Stimulated activated naive CD8-positive, alpha-beta T cell treated with anti-CD3 and anti-CD28 coated beads, Interleukin-15, Interleukin-2, amounts not matched to agents 100 ng/mL and 50 ng/mL, for 24 hours (primary cell): ENCODE measurements around the gene HAAO.

Source experiments
- H3K27ac Mint-ChIP-seq: one replicate; pipeline ENCODE4 v1.8.0; 2021; ENCODE audit warnings: mild to moderate bottlenecking, mixed read lengths
- H3K27me3 Mint-ChIP-seq: one replicate; pipeline ENCODE4 v1.8.0; 2021; ENCODE audit warnings: mixed read lengths
- H3K36me3 Mint-ChIP-seq: one replicate; pipeline ENCODE4 v1.8.0; 2021; ENCODE audit warnings: low read depth, mixed read lengths
- H3K4me1 Mint-ChIP-seq: one replicate; pipeline ENCODE4 v1.8.0; 2021; ENCODE audit warnings: low read depth, mixed read lengths
- H3K4me3 Mint-ChIP-seq: one replicate; pipeline ENCODE4 v1.8.0; 2021; ENCODE audit warnings: mild to moderate bottlenecking, mixed read lengths
- H3K9me3 Mint-ChIP-seq: one replicate; pipeline ENCODE4 v1.8.0; 2021; ENCODE audit warnings: mixed read lengths

Gene HAAO

DNA sequence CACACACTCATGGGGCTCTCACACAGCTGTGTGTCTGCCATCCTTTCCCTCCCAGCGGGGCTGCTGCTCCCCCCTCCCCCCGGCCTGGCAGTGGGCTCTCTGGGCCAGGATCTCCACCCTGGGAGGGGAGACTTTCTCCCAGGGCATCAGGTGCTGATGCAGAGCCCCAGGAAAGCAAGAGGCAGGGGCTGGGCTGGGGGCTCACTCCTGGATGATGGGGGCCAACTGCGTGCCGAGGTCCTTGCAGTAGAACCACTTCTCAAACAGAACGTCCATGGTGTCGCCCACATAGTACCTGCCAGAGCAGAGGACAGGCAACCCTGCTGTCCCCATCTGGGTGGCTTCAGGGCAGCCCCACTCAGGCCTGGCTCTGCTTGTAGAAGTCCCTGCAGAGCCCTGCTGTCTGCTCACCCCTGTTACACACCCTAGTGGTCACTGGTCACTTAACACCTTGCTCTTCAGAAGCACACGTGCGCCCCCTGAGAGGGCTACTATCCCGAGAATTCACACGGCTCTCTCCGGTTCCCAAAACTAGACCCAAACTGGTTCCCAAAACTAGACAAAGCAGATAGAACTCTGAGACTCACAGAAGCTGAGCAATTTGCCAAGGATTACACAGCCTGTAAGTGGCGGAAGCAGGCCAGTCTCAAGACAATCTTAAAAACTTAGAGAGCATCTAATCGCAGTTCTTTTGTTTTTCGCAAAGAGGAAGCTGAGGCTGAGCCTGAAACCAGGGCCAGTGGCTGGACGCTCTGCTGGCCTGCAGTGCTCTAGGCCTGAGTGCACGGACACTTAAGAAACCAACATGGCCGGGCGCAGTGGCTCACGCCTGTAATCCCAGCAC is 21.9 kb downstream of the HAAO start:
- no peaks in the 10 kb centered on the region for H3K27me3 Mint-ChIP-seq
- H3K4me1 Mint-ChIP-seq = peaks cover 7% of the 10 kb centered on the region
- H3K36me3 Mint-ChIP-seq = no peaks in the 10 kb centered on the region
- no peaks in the 10 kb centered on the region for H3K9me3 Mint-ChIP-seq
- H3K27ac Mint-ChIP-seq = no peak overlapping the region
- H3K4me3 Mint-ChIP-seq = no peak overlapping the region

DNA sequence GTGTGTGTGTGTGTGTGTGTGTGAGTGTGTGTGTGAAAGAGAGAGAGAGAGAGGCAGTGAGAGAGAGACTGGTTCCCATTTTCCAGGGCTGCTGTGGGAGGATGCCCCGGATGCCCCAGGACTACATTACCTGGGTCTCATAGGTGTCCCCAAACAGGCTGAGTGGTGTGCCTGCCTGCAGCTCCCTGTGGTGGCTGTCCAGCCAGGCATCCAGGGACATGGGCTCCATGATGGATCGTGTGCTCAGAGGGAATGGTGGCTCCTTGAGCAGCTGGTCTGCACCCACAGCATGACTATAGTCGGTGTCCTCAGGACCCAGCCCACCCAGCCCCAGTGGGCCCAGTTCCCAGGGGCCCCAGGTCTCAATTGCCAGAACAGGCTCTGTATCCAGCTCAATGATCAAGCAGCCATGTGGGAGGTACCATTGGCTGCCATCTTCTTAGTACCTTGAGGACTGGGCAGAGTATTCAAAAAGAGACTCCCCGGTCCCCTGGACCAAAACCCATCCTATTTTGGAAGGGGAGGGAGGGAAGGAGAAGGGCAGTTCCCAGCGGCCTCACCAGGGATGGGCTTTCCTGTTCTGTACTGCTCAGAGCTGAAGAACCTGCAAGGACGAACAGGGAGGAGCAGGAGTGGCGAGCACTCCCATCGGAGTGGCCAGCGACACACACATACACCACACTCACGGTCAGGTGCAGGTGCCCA is 22.6 kb downstream of the HAAO start:
- no peak overlapping the region for H3K4me3 Mint-ChIP-seq
- H3K27me3 Mint-ChIP-seq = no peaks in the 10 kb centered on the region
- H3K36me3 Mint-ChIP-seq = no peaks in the 10 kb centered on the region
- no peaks in the 10 kb centered on the region for H3K9me3 Mint-ChIP-seq
- no peaks in the 10 kb centered on the region for H3K4me1 Mint-ChIP-seq
- H3K27ac Mint-ChIP-seq = no peak overlapping the region

- Mint-ChIP-seq H3K9me3 (no peaks in the 10 kb centered on the region), H3K4me3 (no peak overlapping the region), H3K4me1 (no peaks in the 10 kb centered on the region), H3K27ac (no peak overlapping the region), H3K27me3 (no peaks in the 10 kb centered on the region), H3K36me3 (no peaks in the 10 kb centered on the region)
These were observed 23.6 kb downstream of the HAAO start for GRCh38 chr2:42768706-42769256.

DNA sequence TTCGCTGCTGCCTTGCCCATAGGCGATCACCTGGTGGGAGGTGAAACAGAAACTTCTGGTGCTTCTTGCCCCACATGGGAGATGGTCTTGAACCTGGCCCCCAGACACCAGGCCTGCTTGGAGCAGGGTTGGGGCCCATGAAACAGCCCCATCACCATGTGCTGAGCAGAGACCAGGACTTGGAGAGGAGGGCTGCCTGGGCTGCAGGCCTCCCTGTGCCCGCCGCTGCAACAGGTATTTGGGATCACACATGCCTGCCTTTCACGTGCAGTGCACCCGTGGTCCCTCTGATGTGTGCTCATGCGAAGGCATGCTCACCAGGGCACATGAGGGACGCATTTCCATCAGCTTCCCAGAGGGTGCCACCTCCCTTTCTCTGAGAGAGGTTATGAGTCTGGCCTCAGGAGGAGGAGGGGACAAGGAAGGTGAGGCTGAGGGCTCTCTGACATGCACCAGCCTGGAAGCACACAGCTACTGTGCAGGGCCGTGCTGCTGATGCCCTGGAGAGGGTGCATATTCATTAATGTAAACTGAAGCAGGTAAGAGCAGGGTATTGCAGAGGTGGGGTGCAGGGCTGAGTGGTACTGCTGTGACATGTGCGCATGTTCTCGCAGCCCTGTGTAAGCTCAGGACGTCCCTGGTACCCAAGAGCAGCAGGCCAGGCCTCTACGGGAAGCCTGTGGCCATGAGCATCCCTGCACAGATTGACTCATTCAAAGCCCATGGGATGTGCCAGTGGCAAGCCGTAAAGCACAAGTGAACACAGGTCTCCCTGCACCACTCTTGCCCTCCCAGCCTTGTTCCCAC is 24.3 kb downstream of the HAAO start:
- Mint-ChIP-seq H3K4me1 (no peaks in the 10 kb centered on the region), H3K27me3 (no peaks in the 10 kb centered on the region)

DNA sequence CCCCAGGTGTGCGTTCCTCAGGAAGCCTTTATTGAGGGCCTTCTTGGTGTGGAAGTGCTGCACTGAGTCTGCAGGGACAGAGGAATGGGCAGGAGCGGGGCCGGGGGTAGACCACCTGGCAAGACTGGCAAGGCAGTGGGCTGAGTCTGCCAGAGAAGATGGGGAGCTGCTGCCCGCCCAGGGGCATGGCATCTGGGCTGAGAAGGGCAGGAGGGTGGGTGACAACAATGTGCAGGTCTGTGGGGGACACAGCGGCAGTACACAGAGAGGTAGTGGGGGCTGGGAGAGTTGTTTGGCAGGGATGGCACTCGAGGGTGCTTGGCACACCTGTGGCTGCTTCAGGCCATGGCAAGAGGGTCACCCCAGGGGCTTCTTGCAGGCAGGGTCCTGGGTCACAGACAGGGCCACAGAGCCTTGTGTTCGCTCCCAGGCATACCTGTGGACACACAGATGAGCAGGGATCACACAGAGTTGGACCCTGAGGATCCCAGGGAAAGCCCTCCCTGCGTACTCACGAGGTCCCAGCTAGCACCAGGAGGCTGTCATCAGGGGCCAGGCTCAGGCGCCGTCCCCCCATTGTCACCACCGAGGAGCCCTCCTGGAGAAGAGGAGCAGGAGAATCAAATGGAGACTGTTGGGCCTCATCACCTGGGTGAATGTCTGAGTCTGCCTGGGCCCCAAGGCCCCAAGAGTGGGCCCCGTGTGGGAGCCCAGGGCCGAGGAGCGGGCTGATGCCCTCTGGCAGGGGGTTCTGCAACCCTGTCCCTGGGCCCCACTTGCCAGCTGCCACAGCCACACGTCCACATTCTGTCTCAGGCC is 25.1 kb downstream of the HAAO start:
- H3K4me3 Mint-ChIP-seq = no peak overlapping the region
- no peaks in the 10 kb centered on the region for H3K36me3 Mint-ChIP-seq
- no peaks in the 10 kb centered on the region for H3K27me3 Mint-ChIP-seq
- H3K9me3 Mint-ChIP-seq = no peaks in the 10 kb centered on the region
- no peaks in the 10 kb centered on the region for H3K4me1 Mint-ChIP-seq
- no peak overlapping the region for H3K27ac Mint-ChIP-seq

More for the DNA sequence above, 24.3 kb downstream of the HAAO start:
- H3K9me3 Mint-ChIP-seq = no peaks in the 10 kb centered on the region
- H3K27ac Mint-ChIP-seq = no peak overlapping the region
- no peak overlapping the region for H3K4me3 Mint-ChIP-seq
- H3K36me3 Mint-ChIP-seq = no peaks in the 10 kb centered on the region

DNA sequence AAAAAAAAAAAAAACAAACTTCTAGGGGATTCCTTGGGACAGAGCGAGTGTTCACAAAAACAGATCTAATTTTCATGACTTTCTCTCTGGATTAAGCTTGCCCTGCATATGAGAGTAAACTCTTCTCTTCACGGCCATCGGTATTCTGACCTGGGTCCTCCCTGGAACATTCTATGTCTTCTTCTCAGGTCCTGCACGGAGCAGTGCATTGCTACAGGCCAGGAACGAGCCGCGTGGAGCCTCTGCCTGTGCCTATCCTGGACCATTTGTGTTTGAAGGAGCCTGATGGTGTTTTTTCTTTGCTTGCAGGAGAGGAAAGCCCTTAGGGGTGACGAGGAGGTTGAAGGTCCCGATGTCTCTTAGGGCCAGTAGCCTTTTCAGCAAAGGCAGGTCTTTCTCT is 26.7 kb downstream of the HAAO start:
- no peak overlapping the region for H3K27ac Mint-ChIP-seq
- H3K4me1 Mint-ChIP-seq = no peaks in the 10 kb centered on the region
- H3K36me3 Mint-ChIP-seq = no peaks in the 10 kb centered on the region
- no peaks in the 10 kb centered on the region for H3K27me3 Mint-ChIP-seq
- no peak overlapping the region for H3K4me3 Mint-ChIP-seq
- no peaks in the 10 kb centered on the region for H3K9me3 Mint-ChIP-seq

DNA sequence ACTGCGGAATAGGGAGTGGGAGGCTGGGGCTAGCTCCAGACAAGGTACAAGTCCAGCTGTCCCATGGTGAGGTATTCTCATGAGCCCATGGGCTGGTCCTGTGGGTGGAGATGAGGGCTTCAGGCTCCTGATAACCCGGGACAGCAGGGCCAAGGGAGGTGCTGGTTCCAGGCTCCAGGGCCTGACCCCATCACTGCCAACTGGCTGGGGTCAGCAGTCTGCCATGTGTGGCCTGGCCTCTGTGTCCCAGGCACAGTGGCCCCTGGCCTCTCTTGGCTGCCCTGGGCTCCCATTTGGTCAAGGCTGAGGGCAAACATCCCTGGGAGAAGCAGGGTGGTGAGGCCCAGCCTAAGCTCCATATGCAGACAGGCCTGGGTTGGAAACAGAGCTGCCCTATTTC is 27.5 kb downstream of the HAAO start:
- no peaks in the 10 kb centered on the region for H3K4me1 Mint-ChIP-seq
- H3K9me3 Mint-ChIP-seq = no peaks in the 10 kb centered on the region
- H3K27ac Mint-ChIP-seq = no peak overlapping the region
- H3K4me3 Mint-ChIP-seq = no peak overlapping the region
- H3K36me3 Mint-ChIP-seq = no peaks in the 10 kb centered on the region
- no peaks in the 10 kb centered on the region for H3K27me3 Mint-ChIP-seq

- Mint-ChIP-seq H3K4me3 (no peak within 1 kb of the TSS), H3K36me3 (no peaks in the 10 kb centered on the region), H3K9me3 (no peaks in the 10 kb centered on the region), H3K27me3 (no peaks in the 10 kb centered on the region), H3K27ac (no peak within 1 kb of the TSS), H3K4me1 (no peaks in the 10 kb centered on the region)
These were observed 28.3 kb downstream of the HAAO start, which contains the start of gene OXER1 for GRCh38 chr2:42764096-42764495. Gene OXER1 (minus strand): TSS chr2:42764135. CDS start chr2:42764062, 73 bp downstream.

GRCh38 chr2:42762823-42763804 is 29.3 kb downstream of the HAAO start:
- Mint-ChIP-seq H3K4me1 (no peaks in the 10 kb centered on the region), H3K4me3 (no peak overlapping the region), H3K36me3 (no peaks in the 10 kb centered on the region), H3K27ac (no peak overlapping the region), H3K9me3 (no peaks in the 10 kb centered on the region), H3K27me3 (no peaks in the 10 kb centered on the region)

- no peaks in the 10 kb centered on the region for H3K4me1 Mint-ChIP-seq
- no peak overlapping the region for H3K27ac Mint-ChIP-seq
- no peaks in the 10 kb centered on the region for H3K27me3 Mint-ChIP-seq
- no peaks in the 10 kb centered on the region for H3K9me3 Mint-ChIP-seq
- no peaks in the 10 kb centered on the region for H3K36me3 Mint-ChIP-seq
- H3K4me3 Mint-ChIP-seq = no peak overlapping the region
These were observed 30.2 kb downstream of the HAAO start for GRCh38 chr2:42762155-42762554.

DNA sequence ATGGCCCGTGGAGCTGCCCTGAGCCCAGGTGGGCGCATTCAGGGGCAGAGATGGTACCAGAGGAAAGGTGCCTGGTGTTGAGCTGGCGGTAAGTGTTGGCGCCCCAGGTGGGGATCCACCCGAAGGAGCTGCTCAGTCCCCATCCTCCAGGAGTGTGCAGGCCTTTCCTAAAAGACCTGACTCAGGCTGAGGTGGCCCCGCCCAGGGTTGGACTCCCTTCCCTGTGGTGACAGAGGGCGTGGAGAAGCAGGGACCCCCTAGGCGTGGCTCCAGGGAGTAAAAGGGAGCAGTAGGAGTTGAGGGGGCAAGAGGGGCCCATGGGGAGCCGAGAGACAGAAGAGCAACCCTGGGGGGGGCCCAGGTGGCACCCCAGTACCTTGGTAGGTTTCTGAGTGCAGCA is 30.8 kb downstream of the HAAO start:
- H3K27ac Mint-ChIP-seq = no peak overlapping the region
- no peak overlapping the region for H3K4me3 Mint-ChIP-seq
- no peaks in the 10 kb centered on the region for H3K27me3 Mint-ChIP-seq
- no peaks in the 10 kb centered on the region for H3K36me3 Mint-ChIP-seq
- H3K9me3 Mint-ChIP-seq = no peaks in the 10 kb centered on the region
- H3K4me1 Mint-ChIP-seq = no peaks in the 10 kb centered on the region

GRCh38 chr2:42758751-42759150 is 33.6 kb downstream of the HAAO start:
- H3K27me3 Mint-ChIP-seq = no peaks in the 10 kb centered on the region
- no peak overlapping the region for H3K4me3 Mint-ChIP-seq
- H3K27ac Mint-ChIP-seq = no peak overlapping the region
- peaks cover 17% of the 10 kb centered on the region for H3K4me1 Mint-ChIP-seq
- H3K9me3 Mint-ChIP-seq = no peaks in the 10 kb centered on the region
- H3K36me3 Mint-ChIP-seq = no peaks in the 10 kb centered on the region

GRCh38 chr2:42757981-42758740 is 34.2 kb downstream of the HAAO start:
- Mint-ChIP-seq H3K9me3 (no peaks in the 10 kb centered on the region), H3K27ac (no peak overlapping the region), H3K36me3 (no peaks in the 10 kb centered on the region), H3K27me3 (no peaks in the 10 kb centered on the region), H3K4me3 (no peak overlapping the region), H3K4me1 (peaks cover 23% of the 10 kb centered on the region)
